Activated CD8-positive, alpha-beta T cell treated with anti-CD3 and anti-CD28 coated beads for 36 hours (primary cell): Measurements from ENCODE around the gene PKNOX1. TPM values are rescaled to one million over a fixed set of nuclear protein-coding genes. Genes with fewer than 3 reads are reported as not detected.
"Not testable (repeated sequence)": the region's sequence is repeated elsewhere in the genome, so short reads cannot be mapped to it uniquely, and the experiment has no call there.

ENCODE experiments used
- ATAC-seq: fragments of 200-7000 bp; cut with Tn5 transposase; one replicate; pipeline ENCODE4 v1.10.0; 2021; ENCODE audit warnings: mild to moderate bottlenecking, moderate library complexity
- CTCF ChIA-PET: fragments of 350-600 bp; sonication (Branson Sonifier 250); formaldehyde crosslinking; loops from one replicate; lab custom pipeline; 2021; ENCODE audit warnings: antibody characterized with exemption; lab: Charles Lee
- POLR2A ChIA-PET: fragments of 350-600 bp; sonication (Branson Sonifier 250); formaldehyde crosslinking; loops from one replicate; lab custom pipeline; 2021; ENCODE audit warnings: antibody characterized with exemption; lab: Charles Lee
- DNase-seq: peaks from one replicate; pipeline ENCODE4 v3.0.0-alpha.2; 2020
- H3K27ac Mint-ChIP-seq: one replicate; pipeline ENCODE4 v1.8.0; 2021; ENCODE audit warnings: mild to moderate bottlenecking, mixed read lengths
- H3K27me3 Mint-ChIP-seq: one replicate; pipeline ENCODE4 v1.8.0; 2021; ENCODE audit warnings: mixed read lengths
- H3K36me3 Mint-ChIP-seq: one replicate; pipeline ENCODE4 v1.8.0; 2021; ENCODE audit warnings: low read depth, mixed read lengths
- H3K4me1 Mint-ChIP-seq: one replicate; pipeline ENCODE4 v1.8.0; 2021; ENCODE audit warnings: low read depth, mixed read lengths
- H3K4me3 Mint-ChIP-seq: one replicate; pipeline ENCODE4 v1.8.0; 2021; ENCODE audit warnings: mild to moderate bottlenecking, moderate library complexity, mixed read lengths
- H3K9me3 Mint-ChIP-seq: one replicate; pipeline ENCODE4 v1.8.0; 2021; ENCODE audit warnings: mixed read lengths
- intact Hi-C: fragments of 100-400 bp; cut with micrococcal nuclease; formaldehyde crosslinking; loops from one replicate; pipeline ENCODE4 v1.10.0; 2022
- total RNA-seq, 2 experiments: library from RNA; stranded (reverse); gene quantifications; one replicate each; pipeline ENCODE4 v1.2.3, GENCODE V29; 2021
- TF ChIP-seq, protein P1 (sequence below): fragments of 200-600 bp; IDR thresholded peaks from one replicate; pipeline ENCODE4 v1.8.0; 2022; ENCODE audit warnings: antibody characterized with exemption, mild to moderate bottlenecking

Gene PKNOX1
- total RNA-seq, 2 experiments from 2014 or later, result 12.6 to 14.1 TPM

DNA sequence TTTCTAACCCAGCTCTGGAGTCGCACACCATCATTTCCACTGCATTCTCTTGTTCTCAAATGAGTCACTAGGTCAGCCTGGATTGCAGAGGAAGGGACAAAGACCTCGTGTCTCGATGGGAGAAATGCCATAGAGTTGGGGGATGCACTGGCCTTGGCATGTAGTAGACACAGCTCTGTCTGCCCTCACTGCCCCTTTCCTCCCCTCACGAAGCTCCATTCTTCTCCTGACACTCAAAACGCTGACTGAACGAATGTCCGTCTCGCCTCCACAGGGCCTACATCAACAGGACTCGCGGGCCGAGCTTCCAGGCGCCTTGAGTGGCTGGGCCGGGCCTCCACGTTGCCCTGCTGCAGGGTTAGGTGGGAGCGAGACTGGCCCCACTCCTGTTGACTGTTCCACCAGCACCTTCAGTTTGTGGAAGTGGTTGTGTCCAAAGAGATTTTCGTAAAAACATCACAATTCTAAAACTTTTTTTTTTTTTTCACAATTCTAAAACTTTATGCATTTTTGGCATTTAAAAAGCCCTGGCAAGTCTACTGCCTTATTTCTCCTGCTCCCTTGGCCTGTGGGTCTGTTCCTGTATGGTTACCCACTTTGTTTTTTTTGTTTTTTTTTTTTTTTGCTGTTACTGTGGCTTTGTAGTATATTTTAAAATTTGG, 18.8 kb downstream of the PKNOX1 start:
- no peak overlapping the region for H3K4me3 Mint-ChIP-seq
- POLR2A ChIA-PET, result interaction anchor here (1.0 to 1.6 kb wide), 2 partner anchors 15 to 20 kb away, joined by 3 to 4 read pairs; no protein-coding TSS in a partner anchor
- H3K4me1 Mint-ChIP-seq, result peaks cover 15% of the 10 kb centered on the region
- CTCF ChIA-PET, result no interaction called here
- DNase-seq (no peak), ATAC-seq (no peak)
- H3K27ac Mint-ChIP-seq, result no peak overlapping the region
- intact Hi-C loops, result no loop called here
- no peaks in the 10 kb centered on the region for H3K9me3 Mint-ChIP-seq
- H3K36me3 Mint-ChIP-seq, result peaks cover 2% of the 10 kb centered on the region
- no peaks in the 10 kb centered on the region for H3K27me3 Mint-ChIP-seq
- TF ChIP-seq, protein P1, sequence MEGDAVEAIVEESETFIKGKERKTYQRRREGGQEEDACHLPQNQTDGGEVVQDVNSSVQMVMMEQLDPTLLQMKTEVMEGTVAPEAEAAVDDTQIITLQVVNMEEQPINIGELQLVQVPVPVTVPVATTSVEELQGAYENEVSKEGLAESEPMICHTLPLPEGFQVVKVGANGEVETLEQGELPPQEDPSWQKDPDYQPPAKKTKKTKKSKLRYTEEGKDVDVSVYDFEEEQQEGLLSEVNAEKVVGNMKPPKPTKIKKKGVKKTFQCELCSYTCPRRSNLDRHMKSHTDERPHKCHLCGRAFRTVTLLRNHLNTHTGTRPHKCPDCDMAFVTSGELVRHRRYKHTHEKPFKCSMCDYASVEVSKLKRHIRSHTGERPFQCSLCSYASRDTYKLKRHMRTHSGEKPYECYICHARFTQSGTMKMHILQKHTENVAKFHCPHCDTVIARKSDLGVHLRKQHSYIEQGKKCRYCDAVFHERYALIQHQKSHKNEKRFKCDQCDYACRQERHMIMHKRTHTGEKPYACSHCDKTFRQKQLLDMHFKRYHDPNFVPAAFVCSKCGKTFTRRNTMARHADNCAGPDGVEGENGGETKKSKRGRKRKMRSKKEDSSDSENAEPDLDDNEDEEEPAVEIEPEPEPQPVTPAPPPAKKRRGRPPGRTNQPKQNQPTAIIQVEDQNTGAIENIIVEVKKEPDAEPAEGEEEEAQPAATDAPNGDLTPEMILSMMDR, result no peak

GRCh38 chr21:42997053-42997452, 22.7 kb downstream of the PKNOX1 start:
- H3K36me3 Mint-ChIP-seq, result peaks cover 15% of the 10 kb centered on the region
- TF ChIP-seq, protein P1, result no peak
- ATAC-seq, result no peak
- ChIA-PET CTCF (interaction anchor here (1.0 to 2.1 kb wide), 2 partner anchors 11 to 29 kb away, joined by 3 to 7 read pairs; no protein-coding TSS in a partner anchor), POLR2A (no interaction called here)
- H3K27ac Mint-ChIP-seq, result no peak overlapping the region
- intact Hi-C loops, result no loop called here
- H3K4me3 Mint-ChIP-seq, result no peak overlapping the region
- DNase-seq, result no peak
- H3K27me3 Mint-ChIP-seq, result no peaks in the 10 kb centered on the region
- no peaks in the 10 kb centered on the region for H3K4me1 Mint-ChIP-seq
- H3K9me3 Mint-ChIP-seq, result peaks cover 9% of the 10 kb centered on the region

GRCh38 chr21:42997983-42998382, 23.6 kb downstream of the PKNOX1 start:
- POLR2A ChIA-PET, DNase-seq, H3K4me1 Mint-ChIP-seq, H3K27me3 Mint-ChIP-seq, H3K4me3 Mint-ChIP-seq, ATAC-seq, intact Hi-C loops, H3K27ac Mint-ChIP-seq, H3K9me3 Mint-ChIP-seq: not testable (repeated sequence)
- H3K36me3 Mint-ChIP-seq, result peaks cover 15% of the 10 kb centered on the region
- CTCF ChIA-PET, result interaction anchor here (1.0 kb wide), 1 partner anchor 30 kb away, joined by 3 read pairs; no protein-coding TSS in a partner anchor

- peaks cover 15% of the 10 kb centered on the region for H3K36me3 Mint-ChIP-seq
- intact Hi-C loops, H3K4me1 Mint-ChIP-seq, DNase-seq, CTCF ChIA-PET, H3K4me3 Mint-ChIP-seq, H3K9me3 Mint-ChIP-seq, ATAC-seq, H3K27me3 Mint-ChIP-seq, H3K27ac Mint-ChIP-seq: not testable (repeated sequence)
- POLR2A ChIA-PET, result interaction anchor here (1.0 kb wide), 1 partner anchor 25 kb away, joined by 3 read pairs; no protein-coding TSS in a partner anchor
Measured at GRCh38 chr21:42999152-42999551, 24.8 kb downstream of the PKNOX1 start.

DNA sequence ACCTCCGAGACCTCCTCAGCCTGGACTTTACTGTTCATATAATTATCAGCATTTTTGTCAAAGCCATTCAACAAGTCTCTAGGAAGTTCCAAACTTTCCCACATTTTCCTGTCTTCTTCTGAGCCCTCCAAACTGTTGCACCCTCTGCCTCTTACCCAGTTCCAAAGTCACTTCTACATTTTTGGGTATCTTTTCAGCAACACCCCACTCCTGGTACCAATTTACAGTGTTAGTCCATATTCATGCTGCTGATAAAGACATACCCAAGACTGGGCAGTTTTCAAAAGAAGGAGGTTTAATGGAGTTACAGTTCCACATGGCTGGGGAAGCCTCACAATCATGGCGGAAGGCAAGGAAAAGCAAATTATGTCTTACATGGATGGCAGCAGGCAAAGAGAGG, 25.7 kb downstream of the PKNOX1 start:
- H3K27ac Mint-ChIP-seq, H3K4me3 Mint-ChIP-seq, DNase-seq, intact Hi-C loops, H3K9me3 Mint-ChIP-seq, POLR2A ChIA-PET, H3K4me1 Mint-ChIP-seq, ATAC-seq, H3K27me3 Mint-ChIP-seq, CTCF ChIA-PET: not testable (repeated sequence)
- H3K36me3 Mint-ChIP-seq, result peaks cover 15% of the 10 kb centered on the region

DNA sequence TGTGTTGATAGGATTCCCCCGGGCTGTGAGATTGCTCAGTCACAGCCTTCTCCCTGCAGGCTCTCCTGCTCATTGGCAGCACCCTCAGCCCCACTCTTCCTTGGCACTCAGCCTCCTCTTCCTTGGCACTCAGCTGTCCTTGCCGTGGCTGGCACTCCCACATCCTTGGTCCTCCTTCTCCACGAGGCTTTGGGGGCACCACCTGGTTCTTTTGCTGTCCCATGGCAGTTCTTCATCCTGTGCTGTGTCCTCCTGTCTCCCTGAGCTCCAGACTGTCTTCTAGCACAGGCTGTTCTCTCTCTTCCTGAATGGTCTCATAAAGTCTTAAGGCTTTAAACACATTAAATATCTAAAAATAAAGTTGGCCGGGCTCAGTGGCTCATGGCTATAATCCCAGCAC, 27.0 kb downstream of the PKNOX1 start:
- H3K4me1 Mint-ChIP-seq, result no peaks in the 10 kb centered on the region
- CTCF ChIA-PET, result no interaction called here
- TF ChIP-seq, protein P1, result no peak
- H3K4me3 Mint-ChIP-seq, result no peak overlapping the region
- H3K27ac Mint-ChIP-seq, result no peak overlapping the region
- no peaks in the 10 kb centered on the region for H3K27me3 Mint-ChIP-seq
- ATAC-seq (no peak), DNase-seq (no peak)
- peaks cover 9% of the 10 kb centered on the region for H3K9me3 Mint-ChIP-seq
- POLR2A ChIA-PET, result no interaction called here
- intact Hi-C loops, result no loop called here
- peaks cover 20% of the 10 kb centered on the region for H3K36me3 Mint-ChIP-seq
